ENCODE results near the gene BLID.

DNA sequence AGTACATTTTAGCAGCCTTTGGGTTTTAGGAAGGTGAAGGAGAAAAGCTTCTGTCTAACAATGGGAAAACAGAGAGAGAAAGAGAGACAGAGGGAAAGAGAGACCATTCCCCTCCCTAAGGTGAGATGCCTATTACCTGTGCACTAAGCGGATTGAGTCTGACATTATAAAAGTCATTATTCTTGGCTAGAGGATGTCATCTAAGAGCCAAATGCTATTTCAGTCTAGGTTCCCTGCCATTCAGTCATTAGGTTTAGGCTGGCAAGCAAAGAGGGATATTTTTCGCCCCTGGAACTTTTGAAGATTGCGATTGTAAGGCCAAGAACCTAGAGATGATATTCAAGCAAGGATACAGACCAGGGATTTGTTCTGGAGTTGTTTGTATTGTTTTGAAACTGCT lies 7.2 kb downstream of the BLID start:
- no peak for TF ChIP-seq POLR2A (IDR thresholded peaks at IDR 0.05)
- TF ChIP-seq, protein P1, sequence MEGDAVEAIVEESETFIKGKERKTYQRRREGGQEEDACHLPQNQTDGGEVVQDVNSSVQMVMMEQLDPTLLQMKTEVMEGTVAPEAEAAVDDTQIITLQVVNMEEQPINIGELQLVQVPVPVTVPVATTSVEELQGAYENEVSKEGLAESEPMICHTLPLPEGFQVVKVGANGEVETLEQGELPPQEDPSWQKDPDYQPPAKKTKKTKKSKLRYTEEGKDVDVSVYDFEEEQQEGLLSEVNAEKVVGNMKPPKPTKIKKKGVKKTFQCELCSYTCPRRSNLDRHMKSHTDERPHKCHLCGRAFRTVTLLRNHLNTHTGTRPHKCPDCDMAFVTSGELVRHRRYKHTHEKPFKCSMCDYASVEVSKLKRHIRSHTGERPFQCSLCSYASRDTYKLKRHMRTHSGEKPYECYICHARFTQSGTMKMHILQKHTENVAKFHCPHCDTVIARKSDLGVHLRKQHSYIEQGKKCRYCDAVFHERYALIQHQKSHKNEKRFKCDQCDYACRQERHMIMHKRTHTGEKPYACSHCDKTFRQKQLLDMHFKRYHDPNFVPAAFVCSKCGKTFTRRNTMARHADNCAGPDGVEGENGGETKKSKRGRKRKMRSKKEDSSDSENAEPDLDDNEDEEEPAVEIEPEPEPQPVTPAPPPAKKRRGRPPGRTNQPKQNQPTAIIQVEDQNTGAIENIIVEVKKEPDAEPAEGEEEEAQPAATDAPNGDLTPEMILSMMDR (IDR thresholded peaks at IDR 0.05): no peak
